Neuronal stem cell (in vitro differentiated cells): ENCODE results near the gene COX17.

ENCODE experiments used
- DNase-seq: peaks from one replicate; pipeline ENCODE4 v3.0.0-alpha.2; 2013; ENCODE audit warnings: low spot score
- H2AFZ ChIP-seq: one replicate; pipeline ENCODE4 v1.6.1; 2013; ENCODE audit warnings: mild to moderate bottlenecking, low read length, inconsistent platforms
- H2AK5ac ChIP-seq: 2 replicates; pipeline ENCODE4 v1.6.1; 2013; ENCODE audit warnings: low read depth, mild to moderate bottlenecking, inconsistent platforms, low read length, moderate library complexity, mixed read lengths
- H2BK120ac ChIP-seq: 2 replicates; pipeline ENCODE4 v1.6.1; 2013; ENCODE audit warnings: low read depth, mild to moderate bottlenecking, inconsistent platforms, low read length, moderate library complexity, mixed read lengths
- H2BK12ac ChIP-seq: one replicate; pipeline ENCODE4 v1.6.1; 2013; ENCODE audit warnings: low read length, inconsistent platforms
- H2BK15ac ChIP-seq: 2 replicates; pipeline ENCODE4 v1.6.1; 2013; ENCODE audit warnings: mild to moderate bottlenecking, low read length, inconsistent platforms, mixed read lengths
- H2BK5ac ChIP-seq: one replicate; pipeline ENCODE4 v1.6.1; 2013; ENCODE audit warnings: inconsistent platforms, mild to moderate bottlenecking, low read length, moderate library complexity
- H3K14ac ChIP-seq: one replicate; pipeline ENCODE4 v1.6.1; 2013; ENCODE audit warnings: low read length, inconsistent platforms
- H3K18ac ChIP-seq: 2 replicates; pipeline ENCODE4 v1.6.1; 2013; ENCODE audit warnings: low read length, inconsistent platforms
- H3K23ac ChIP-seq: 2 replicates; pipeline ENCODE4 v1.6.1; 2013; ENCODE audit warnings: low read depth, mild to moderate bottlenecking, mixed read lengths, low read length, inconsistent platforms; ENCODE audit not compliant: poor library complexity
- H3K27ac ChIP-seq: replicated peaks from 3 replicates; pipeline ENCODE4 v1.5.1; 2013; ENCODE audit warnings: low read length, inconsistent platforms
- H3K27me3 ChIP-seq, 3 experiments: 2 replicates each; pipeline ENCODE4 v1.6.1; 2013; ENCODE audit warnings: low read length in 3 of 3, mild to moderate bottlenecking in 2 of 3, inconsistent platforms in 1 of 3, low read depth in 1 of 3, mixed read lengths in 1 of 3, moderate library complexity in 1 of 3; ENCODE audit not compliant: control insufficient read depth in 3 of 3, insufficient read depth in 3 of 3
- H3K36me3 ChIP-seq, 2 donors: replicated peaks in 1 of 2; 2 replicates each; pipeline ENCODE4 v1.6.1; 2013; ENCODE audit warnings: low read length in 2 of 2; ENCODE audit not compliant: control insufficient read depth in 2 of 2, insufficient read depth in 2 of 2
- H3K4ac ChIP-seq: 2 replicates; pipeline ENCODE4 v1.6.1; 2013; ENCODE audit warnings: inconsistent platforms, mild to moderate bottlenecking, low read length, moderate library complexity
- H3K4me1 ChIP-seq, 2 donors: 1 replicate in 1 of 2; 2 replicates in 1 of 2; pipeline ENCODE4 v1.6.1; 2013; ENCODE audit warnings: low read length in 2 of 2, low read depth in 1 of 2; ENCODE audit not compliant: control insufficient read depth in 2 of 2, insufficient read depth in 1 of 2
- H3K4me2 ChIP-seq: one replicate; pipeline ENCODE4 v1.6.1; 2013; ENCODE audit warnings: mild to moderate bottlenecking, low read length, inconsistent platforms; ENCODE audit not compliant: insufficient read depth, poor library complexity, severe bottlenecking
- H3K4me3 ChIP-seq, 2 donors: 2 replicates each; pipeline ENCODE4 v1.5.1; 2013; ENCODE audit warnings: low read length in 2 of 2, mild to moderate bottlenecking in 2 of 2, inconsistent platforms in 1 of 2, moderate library complexity in 1 of 2
- H3K79me1 ChIP-seq: one replicate; pipeline ENCODE4 v1.6.1; 2013; ENCODE audit warnings: low read depth, mild to moderate bottlenecking, inconsistent platforms, low read length, moderate library complexity
- H3K9ac ChIP-seq: one replicate; pipeline ENCODE4 v1.6.1; 2013; ENCODE audit warnings: mild to moderate bottlenecking, low read depth, low read length, inconsistent platforms; ENCODE audit not compliant: poor library complexity
- H3K9me3 ChIP-seq, 2 donors: replicated peaks in 1 of 2; 2 replicates each; pipeline versions ENCODE3 to v1.6.1; 2013; ENCODE audit warnings: low read length in 2 of 2, mild to moderate bottlenecking in 2 of 2, inconsistent platforms in 1 of 2, low read depth in 1 of 2, mixed read lengths in 1 of 2, moderate library complexity in 1 of 2; ENCODE audit not compliant: control insufficient read depth in 2 of 2, insufficient read depth in 1 of 2
- H4K8ac ChIP-seq: one replicate; pipeline ENCODE4 v1.6.1; 2013; ENCODE audit warnings: low read depth, mild to moderate bottlenecking, inconsistent platforms, low read length, moderate library complexity
- H4K91ac ChIP-seq: one replicate; pipeline ENCODE4 v1.6.1; 2013; ENCODE audit warnings: low read length, low read depth, mild to moderate bottlenecking, inconsistent platforms; ENCODE audit not compliant: poor library complexity
- WGBS, 2 donors: extraction: QIAGEN DNeasy Blood & Tissue Kit; methylation state at CpG; one replicate each; pipeline ENCODE4 v1.1.7; 2013; ENCODE audit warnings: missing lambda C conversion rate in 2 of 2, mixed read lengths in 1 of 2; ENCODE audit not compliant: insufficient read length in 2 of 2, insufficient replicate concordance in 1 of 2; ENCODE audit errors: extremely low coverage in 2 of 2; 5-methylcytosine and 5-hydroxymethylcytosine counted together

Gene COX17

GRCh38 chr3:119673875-119674274 lies 3.3 kb downstream of the COX17 start:
- Histone ChIP-seq H2AK5ac (no peak overlapping the region), H3K4me1 (peaks cover 2 to 5% of the 10 kb centered on the region in 2 donors), H4K91ac (no peak overlapping the region), H3K14ac (no peak overlapping the region), H3K4ac (no peak overlapping the region), H3K27ac (no peak overlapping the region), H2BK5ac (no peak overlapping the region), H2BK12ac (no peak overlapping the region), H2BK15ac (no peak overlapping the region), H2AFZ (no peak overlapping the region), H3K23ac (no peak overlapping the region), H3K27me3 (no peaks in the 10 kb centered on the region), H3K36me3 (peaks cover 12 to 67% of the 10 kb centered on the region in 2 donors), H3K9ac (no peak overlapping the region), H2BK120ac (no peak overlapping the region), H3K79me1 (no peaks in the 10 kb centered on the region), H3K9me3 (no peaks in the 10 kb centered on the region), H4K8ac (no peak overlapping the region), H3K4me2 (no peak overlapping the region), H3K4me3 (no peak overlapping the region), H3K18ac (no peak overlapping the region)
- DNase-seq = no peak
- WGBS, 2 donors = no CpG with 5 or more reads among the region's 18 CpGs

- Histone ChIP-seq H3K27ac (no peak overlapping the region), H3K18ac (no peak overlapping the region), H2AK5ac (no peak overlapping the region), H3K9me3 (no peaks in the 10 kb centered on the region), H3K14ac (no peak overlapping the region), H3K4me3 (no peak overlapping the region), H3K4ac (no peak overlapping the region), H3K9ac (no peak overlapping the region), H2BK15ac (no peak overlapping the region), H3K4me2 (no peak overlapping the region), H2BK12ac (no peak overlapping the region), H4K91ac (no peak overlapping the region), H2BK5ac (no peak overlapping the region), H3K4me1 (peaks cover 2 to 5% of the 10 kb centered on the region in 2 donors), H2AFZ (no peak overlapping the region), H3K79me1 (no peaks in the 10 kb centered on the region), H2BK120ac (no peak overlapping the region), H3K36me3 (peaks cover 12 to 77% of the 10 kb centered on the region in 2 donors), H4K8ac (no peak overlapping the region), H3K27me3 (no peaks in the 10 kb centered on the region), H3K23ac (no peak overlapping the region)
- WGBS, 2 donors = no CpG with 5 or more reads among the region's 2 CpGs
- DNase-seq = no peak
These were observed 4.4 kb downstream of the COX17 start for GRCh38 chr3:119672776-119673175.

GRCh38 chr3:119669906-119670570 lies 7.2 kb downstream of the COX17 start:
- Histone ChIP-seq H3K4me3 (no peak overlapping the region), H3K27ac (no peak overlapping the region), H2BK120ac (no peak overlapping the region), H3K36me3 (peaks cover 12 to 78% of the 10 kb centered on the region in 2 donors), H3K14ac (no peak overlapping the region), H4K8ac (no peak overlapping the region), H3K4ac (no peak overlapping the region), H3K4me2 (no peak overlapping the region), H3K9ac (no peak overlapping the region), H2BK5ac (no peak overlapping the region), H3K79me1 (no peaks in the 10 kb centered on the region), H2BK12ac (no peak overlapping the region), H3K27me3 (no peaks in the 10 kb centered on the region), H2AK5ac (no peak overlapping the region), H2BK15ac (no peak overlapping the region), H2AFZ (no peak overlapping the region), H3K23ac (no peak overlapping the region), H4K91ac (no peak overlapping the region), H3K9me3 (no peaks in the 10 kb centered on the region), H3K4me1 (no peaks in the 10 kb centered on the region), H3K18ac (no peak overlapping the region)
- no peak for DNase-seq
- no CpG with 5 or more reads among the region's 5 CpGs for WGBS, 2 donors

GRCh38 chr3:119665954-119666559 lies 11.1 kb downstream of the COX17 start:
- no peaks in the 10 kb centered on the region for H3K27me3 ChIP-seq
- no peak overlapping the region for H3K23ac ChIP-seq
- no peak overlapping the region for H4K8ac ChIP-seq
- H3K79me1 ChIP-seq = no peaks in the 10 kb centered on the region
- no peak overlapping the region for H2BK5ac ChIP-seq
- no peak overlapping the region for H3K14ac ChIP-seq
- DNase-seq = no peak
- H3K27ac ChIP-seq = no peak overlapping the region
- no peak overlapping the region for H3K18ac ChIP-seq
- no peak overlapping the region for H3K4me3 ChIP-seq
- no peak overlapping the region for H2BK120ac ChIP-seq
- H3K9me3 ChIP-seq = no peaks in the 10 kb centered on the region
- no peak overlapping the region for H2AFZ ChIP-seq
- no peak overlapping the region for H2AK5ac ChIP-seq
- H4K91ac ChIP-seq = no peak overlapping the region
- peaks cover 0 to 38% of the 10 kb centered on the region in 2 donors for H3K36me3 ChIP-seq
- H3K4me2 ChIP-seq = no peak overlapping the region
- WGBS, 2 donors = no CpG with 5 or more reads among the region's 6 CpGs
- H3K4ac ChIP-seq = no peak overlapping the region
- H3K9ac ChIP-seq = no peak overlapping the region
- no peak overlapping the region for H2BK12ac ChIP-seq
- H2BK15ac ChIP-seq = no peak overlapping the region
- no peaks in the 10 kb centered on the region for H3K4me1 ChIP-seq
